Activated T-cell treated with anti-CD3 and anti-CD28 coated beads, Interleukin-2, amount 50 U/mL, for 1 hour (primary cell): ENCODE measurements around the gene SCUBE1.
A peak's percentile ranks its signal among the peaks of the same experiment; 100 is the strongest.

Experiments used
- DNase-seq: peaks from one replicate; pipeline ENCODE4 v3.0.0-alpha.2; 2020

Gene SCUBE1

GRCh38 chr22:43169310-43170130 is 173.7 kb downstream of the SCUBE1 start:
- DNase-seq, result no peak

- DNase-seq, result no peak
Measured at GRCh38 chr22:43168471-43169309, 174.5 kb downstream of the SCUBE1 start.

- no peak for DNase-seq
Measured at GRCh38 chr22:43167001-43167589, 176.1 kb downstream of the SCUBE1 start.

- DNase-seq, result no peak
Measured at GRCh38 chr22:43166132-43166930, 176.8 kb downstream of the SCUBE1 start.

GRCh38 chr22:43164636-43165035 is 178.5 kb downstream of the SCUBE1 start:
- no peak for DNase-seq

GRCh38 chr22:43163241-43163795 is 179.9 kb downstream of the SCUBE1 start:
- no peak for DNase-seq

GRCh38 chr22:43162412-43163150 is 180.6 kb downstream of the SCUBE1 start:
- no peak for DNase-seq

GRCh38 chr22:43160497-43161126 is 182.6 kb downstream of the SCUBE1 start:
- DNase-seq, result no peak

GRCh38 chr22:43159484-43160178 is 183.5 kb downstream of the SCUBE1 start:
- DNase-seq, result no peak

GRCh38 chr22:43158778-43159483 is 184.2 kb downstream of the SCUBE1 start:
- no peak for DNase-seq

- no peak for DNase-seq
Measured at GRCh38 chr22:43157874-43158546, 185.2 kb downstream of the SCUBE1 start.

GRCh38 chr22:43156413-43156812 is 186.8 kb downstream of the SCUBE1 start:
- no peak for DNase-seq

GRCh38 chr22:43155789-43156188 is 187.4 kb downstream of the SCUBE1 start:
- DNase-seq, result no peak

- DNase-seq, result no peak
Measured at GRCh38 chr22:43154887-43155536, 188.2 kb downstream of the SCUBE1 start.

- DNase-seq, result no peak
Measured at GRCh38 chr22:43153899-43154298, 189.3 kb downstream of the SCUBE1 start.

- peak; percentile 66 for DNase-seq
Measured at GRCh38 chr22:43152357-43153071, 190.7 kb downstream of the SCUBE1 start.

GRCh38 chr22:43152003-43152356 is 191.2 kb downstream of the SCUBE1 start:
- DNase-seq, result no peak
